ENCODE results near the gene NOC2L.
A peak's percentile ranks its signal among the peaks of the same experiment; 100 is the strongest.

Gene NOC2L

GRCh38 chr1:1003618-1004419 is 44.8 kb upstream of the NOC2L start:
- Histone ChIP-seq H3K27me3 (replicated peaks in 2 of 5; ENCODE audit: control insufficient read depth in 4 of 5, insufficient read depth in 5 of 5, low read length in 4 of 5) (peaks cover 0 to 49% (median 9%) of the 10 kb centered on the region in 5 experiments), H3K9me3 (ENCODE audit: control extremely low read depth in 1 of 5, control insufficient read depth in 4 of 5, insufficient read depth in 2 of 5, low read depth in 1 of 5, low read length in 4 of 5) (no peaks in the 10 kb centered on the region), H3K27ac (ENCODE audit: insufficient read depth in 1 of 2, low read depth in 1 of 2, low read length in 2 of 2, poor library complexity in 1 of 2, severe bottlenecking in 2 of 2) (no peak overlapping the region), H3K4me3 (ENCODE audit: control insufficient read depth in 1 of 7, extremely low read depth in 1 of 7, insufficient read depth in 4 of 7, low read depth in 2 of 7, low read length in 6 of 7) (no peak overlapping the region), H3K36me3 (ENCODE audit: control insufficient read depth in 4 of 4, insufficient read depth in 4 of 4, low read length in 3 of 4) (no peaks in the 10 kb centered on the region), H3K4me1 (ENCODE audit: control extremely low read depth in 1 of 4, control insufficient read depth in 4 of 4, insufficient read depth in 4 of 4, low read length in 3 of 4) (peaks cover 0 to 57% (median 54%) of the 10 kb centered on the region in 4 experiments)
- CTCF ChIA-PET: interaction anchor here (1.1 to 3.8 kb wide), 8 partner anchors 9 to 29 kb away, joined by 3 to 17 read pairs (median 4); partner anchors contain the start of genes ISG15 and PERM1
- POLR2A ChIA-PET: no interaction called here
- WGBS (ENCODE audit: insufficient coverage): 90% methylated on average over 9 of the region's 22 CpGs
- DNase-seq: no peak

GRCh38 chr1:1001057-1001783 is 42.2 kb upstream of the NOC2L start:
- H3K27ac ChIP-seq (ENCODE audit: insufficient read depth in 1 of 2, low read depth in 1 of 2, low read length in 2 of 2, poor library complexity in 1 of 2, severe bottlenecking in 2 of 2): peak overlapping the region in 1 of 2 experiments; percentile 49
- peaks cover 0 to 65% (median 63%) of the 10 kb centered on the region in 4 experiments for H3K4me1 ChIP-seq (ENCODE audit: control extremely low read depth in 1 of 4, control insufficient read depth in 4 of 4, insufficient read depth in 4 of 4, low read length in 3 of 4)
- DNase-seq: no peak
- CTCF ChIA-PET: interaction anchor here (0.7 to 3.8 kb wide), 7 partner anchors 9 to 74 kb away, joined by 3 to 19 read pairs (median 7); partner anchors contain the start of genes ISG15 and PERM1
- H3K9me3 ChIP-seq (ENCODE audit: control extremely low read depth in 1 of 5, control insufficient read depth in 4 of 5, insufficient read depth in 2 of 5, low read depth in 1 of 5, low read length in 4 of 5): no peaks in the 10 kb centered on the region
- WGBS (ENCODE audit: insufficient coverage): 3% methylated on average over 52 of the region's 58 CpGs
- H3K4me3 ChIP-seq (ENCODE audit: control insufficient read depth in 1 of 7, extremely low read depth in 1 of 7, insufficient read depth in 4 of 7, low read depth in 2 of 7, low read length in 6 of 7): peak overlapping the region in 5 of 7 experiments; percentile 1 to 66 (median 43)
- H3K27me3 ChIP-seq (replicated peaks in 2 of 5; ENCODE audit: control insufficient read depth in 4 of 5, insufficient read depth in 5 of 5, low read length in 4 of 5): peaks cover 0 to 71% (median 14%) of the 10 kb centered on the region in 5 experiments
- POLR2A ChIA-PET: interaction anchor here (1.6 kb wide), 1 partner anchor 17 kb away, joined by 6 read pairs; no protein-coding TSS in a partner anchor
- H3K36me3 ChIP-seq (ENCODE audit: control insufficient read depth in 4 of 4, insufficient read depth in 4 of 4, low read length in 3 of 4): no peaks in the 10 kb centered on the region

- Histone ChIP-seq H3K4me1 (ENCODE audit: control extremely low read depth in 1 of 4, control insufficient read depth in 4 of 4, insufficient read depth in 4 of 4, low read length in 3 of 4) (peaks cover 0 to 63% (median 60%) of the 10 kb centered on the region in 4 experiments), H3K27me3 (replicated peaks in 2 of 5; ENCODE audit: control insufficient read depth in 4 of 5, insufficient read depth in 5 of 5, low read length in 4 of 5) (peaks cover 0 to 78% (median 14%) of the 10 kb centered on the region in 5 experiments), H3K4me3 (ENCODE audit: control insufficient read depth in 1 of 7, extremely low read depth in 1 of 7, insufficient read depth in 4 of 7, low read depth in 2 of 7, low read length in 6 of 7) (peak overlapping the region in 6 of 7 experiments; percentile 34 to 66 (median 56)), H3K9me3 (ENCODE audit: control extremely low read depth in 1 of 5, control insufficient read depth in 4 of 5, insufficient read depth in 2 of 5, low read depth in 1 of 5, low read length in 4 of 5) (no peaks in the 10 kb centered on the region), H3K27ac (ENCODE audit: insufficient read depth in 1 of 2, low read depth in 1 of 2, low read length in 2 of 2, poor library complexity in 1 of 2, severe bottlenecking in 2 of 2) (peak overlapping the region in 1 of 2 experiments; percentile 49), H3K36me3 (ENCODE audit: control insufficient read depth in 4 of 4, insufficient read depth in 4 of 4, low read length in 3 of 4) (no peaks in the 10 kb centered on the region)
- ChIA-PET CTCF (interaction anchor here (1.9 to 3.8 kb wide), 4 partner anchors 13 to 63 kb away, joined by 5 to 19 read pairs (median 11); partner anchors contain the start of genes ISG15 and PERM1), POLR2A (interaction anchor here (0.6 kb wide), 1 partner anchor 252 kb away, joined by 3 read pairs; no protein-coding TSS in a partner anchor)
- peak; percentile 82 to 87 (median 86) for DNase-seq
- 1% methylated on average over 74 of the region's 75 CpGs for WGBS (ENCODE audit: insufficient coverage)
These were observed 41.5 kb upstream of the NOC2L start for GRCh38 chr1:1000357-1001056.

GRCh38 chr1:999725-1000356 is 40.8 kb upstream of the NOC2L start, which contains the start of gene HES4:
HES4 (minus strand) TSS chr1:1000097; CDS start chr1:999973, 124 bp downstream.
- whole genome bisulfite sequencing (ENCODE audit: insufficient coverage): 1% methylated on average over 70 of the region's 95 CpGs
- Histone ChIP-seq H3K27me3 (replicated peaks in 2 of 5; ENCODE audit: control insufficient read depth in 4 of 5, insufficient read depth in 5 of 5, low read length in 4 of 5) (peaks cover 0 to 83% (median 14%) of the 10 kb centered on the region in 5 experiments), H3K9me3 (ENCODE audit: control extremely low read depth in 1 of 5, control insufficient read depth in 4 of 5, insufficient read depth in 2 of 5, low read depth in 1 of 5, low read length in 4 of 5) (no peaks in the 10 kb centered on the region), H3K36me3 (ENCODE audit: control insufficient read depth in 4 of 4, insufficient read depth in 4 of 4, low read length in 3 of 4) (no peaks in the 10 kb centered on the region), H3K4me1 (ENCODE audit: control extremely low read depth in 1 of 4, control insufficient read depth in 4 of 4, insufficient read depth in 4 of 4, low read length in 3 of 4) (peaks cover 0 to 56% (median 54%) of the 10 kb centered on the region in 4 experiments), H3K4me3 (ENCODE audit: control insufficient read depth in 1 of 7, extremely low read depth in 1 of 7, insufficient read depth in 4 of 7, low read depth in 2 of 7, low read length in 6 of 7) (peak within 1 kb of the TSS in 6 of 7 experiments; percentile 34 to 66 (median 56)), H3K27ac (ENCODE audit: insufficient read depth in 1 of 2, low read depth in 1 of 2, low read length in 2 of 2, poor library complexity in 1 of 2, severe bottlenecking in 2 of 2) (peak within 1 kb of the TSS in 1 of 2 experiments; percentile 49)
- CTCF ChIA-PET: interaction anchor here (0.7 to 1.3 kb wide), 2 partner anchors 15 to 19 kb away, joined by 3 to 4 read pairs; no protein-coding TSS in a partner anchor
- POLR2A ChIA-PET: no interaction called here
- DNase-seq: peak in 2 of 3 donors; percentile 74 to 79

GRCh38 chr1:998995-999724 is 40.1 kb upstream of the NOC2L start:
- DNase-seq: peak in 2 of 3 donors; percentile 62 to 67
- ChIA-PET CTCF (interaction anchor here (0.7 to 1.4 kb wide), 3 partner anchors 15 to 18 kb away, joined by 3 to 4 read pairs (median 3); no protein-coding TSS in a partner anchor), POLR2A (no interaction called here)
- Histone ChIP-seq H3K27me3 (replicated peaks in 2 of 5; ENCODE audit: control insufficient read depth in 4 of 5, insufficient read depth in 5 of 5, low read length in 4 of 5) (peaks cover 0 to 84% (median 14%) of the 10 kb centered on the region in 5 experiments), H3K27ac (ENCODE audit: insufficient read depth in 1 of 2, low read depth in 1 of 2, low read length in 2 of 2, poor library complexity in 1 of 2, severe bottlenecking in 2 of 2) (no peak overlapping the region), H3K4me3 (ENCODE audit: control insufficient read depth in 1 of 7, extremely low read depth in 1 of 7, insufficient read depth in 4 of 7, low read depth in 2 of 7, low read length in 6 of 7) (peak overlapping the region in 6 of 7 experiments; percentile 19 to 66 (median 54)), H3K9me3 (ENCODE audit: control extremely low read depth in 1 of 5, control insufficient read depth in 4 of 5, insufficient read depth in 2 of 5, low read depth in 1 of 5, low read length in 4 of 5) (no peaks in the 10 kb centered on the region), H3K36me3 (ENCODE audit: control insufficient read depth in 4 of 4, insufficient read depth in 4 of 4, low read length in 3 of 4) (no peaks in the 10 kb centered on the region), H3K4me1 (ENCODE audit: control extremely low read depth in 1 of 4, control insufficient read depth in 4 of 4, insufficient read depth in 4 of 4, low read length in 3 of 4) (peaks cover 0 to 50% (median 47%) of the 10 kb centered on the region in 4 experiments)
- under 1% methylated on average over 79 of the region's 86 CpGs for WGBS (ENCODE audit: insufficient coverage)

GRCh38 chr1:998745-998994 is 39.6 kb upstream of the NOC2L start:
- POLR2A ChIA-PET: no interaction called here
- H3K27me3 ChIP-seq (replicated peaks in 2 of 5; ENCODE audit: control insufficient read depth in 4 of 5, insufficient read depth in 5 of 5, low read length in 4 of 5): peaks cover 0 to 82% (median 14%) of the 10 kb centered on the region in 5 experiments

More at GRCh38 chr1:998745-998994, 39.6 kb upstream of the NOC2L start:
- 0% methylated on average over 10 of the region's 27 CpGs for WGBS (ENCODE audit: insufficient coverage)
- Histone ChIP-seq H3K4me1 (ENCODE audit: control extremely low read depth in 1 of 4, control insufficient read depth in 4 of 4, insufficient read depth in 4 of 4, low read length in 3 of 4) (peaks cover 0 to 45% (median 44%) of the 10 kb centered on the region in 4 experiments), H3K9me3 (ENCODE audit: control extremely low read depth in 1 of 5, control insufficient read depth in 4 of 5, insufficient read depth in 2 of 5, low read depth in 1 of 5, low read length in 4 of 5) (no peaks in the 10 kb centered on the region), H3K4me3 (ENCODE audit: control insufficient read depth in 1 of 7, extremely low read depth in 1 of 7, insufficient read depth in 4 of 7, low read depth in 2 of 7, low read length in 6 of 7) (peak overlapping the region in 6 of 7 experiments; percentile 15 to 66 (median 48)), H3K36me3 (ENCODE audit: control insufficient read depth in 4 of 4, insufficient read depth in 4 of 4, low read length in 3 of 4) (no peaks in the 10 kb centered on the region), H3K27ac (ENCODE audit: insufficient read depth in 1 of 2, low read depth in 1 of 2, low read length in 2 of 2, poor library complexity in 1 of 2, severe bottlenecking in 2 of 2) (no peak overlapping the region)
- no peak for DNase-seq
- CTCF ChIA-PET: interaction anchor here (1.3 to 1.4 kb wide), 2 partner anchors 16 to 18 kb away, joined by 3 read pairs; no protein-coding TSS in a partner anchor

Measured in common myeloid progenitor, CD34-positive (primary cell).